Measurements from ENCODE around the gene FAM43B. TPM values are rescaled to one million over a fixed set of nuclear protein-coding genes. Genes with fewer than 3 reads are reported as not detected.

Gene FAM43B
- total RNA-seq, 1 donor: under 0.01 TPM

GRCh38 chr1:20534659-20535417 lies 17.5 kb upstream of the FAM43B start:
- no peak overlapping the region for H3K4me3 ChIP-seq (ENCODE audit: low read depth, low read length)
- no peak for DNase-seq (ENCODE audit: low read depth)
- TF ChIP-seq CTCF (IDR thresholded peaks at IDR 0.05; ENCODE audit: insufficient read depth, low read depth, low read length): no peak

- H3K4me3 ChIP-seq (ENCODE audit: low read depth, low read length): no peak overlapping the region
- DNase-seq (ENCODE audit: low read depth): no peak
- no peak for TF ChIP-seq CTCF (IDR thresholded peaks at IDR 0.05; ENCODE audit: insufficient read depth, low read depth, low read length)
Observed at GRCh38 chr1:20538227-20538626, 14.1 kb upstream of the FAM43B start.

- H3K4me3 ChIP-seq (ENCODE audit: low read depth, low read length): no peak overlapping the region
- DNase-seq (ENCODE audit: low read depth): no peak
- no peak for TF ChIP-seq CTCF (IDR thresholded peaks at IDR 0.05; ENCODE audit: insufficient read depth, low read depth, low read length)
Observed at GRCh38 chr1:20538760-20539551, 13.4 kb upstream of the FAM43B start.

GRCh38 chr1:20540281-20540680 lies 12.1 kb upstream of the FAM43B start:
- DNase-seq (ENCODE audit: low read depth): no peak
- no peak for TF ChIP-seq CTCF (IDR thresholded peaks at IDR 0.05; ENCODE audit: insufficient read depth, low read depth, low read length)
- no peak overlapping the region for H3K4me3 ChIP-seq (ENCODE audit: low read depth, low read length)

GRCh38 chr1:20546637-20547036 lies 5.7 kb upstream of the FAM43B start:
- no peak overlapping the region for H3K4me3 ChIP-seq (ENCODE audit: low read depth, low read length)
- DNase-seq (ENCODE audit: low read depth): no peak
- no peak for TF ChIP-seq CTCF (IDR thresholded peaks at IDR 0.05; ENCODE audit: insufficient read depth, low read depth, low read length)

GRCh38 chr1:20551161-20551560 lies 1.2 kb upstream of the FAM43B start:
- DNase-seq (ENCODE audit: low read depth): no peak
- H3K4me3 ChIP-seq (ENCODE audit: low read depth, low read length): no peak overlapping the region
- no peak for TF ChIP-seq CTCF (IDR thresholded peaks at IDR 0.05; ENCODE audit: insufficient read depth, low read depth, low read length)
